ENCODE results near the gene EDC4.

Gene EDC4

GRCh38 chr16:67924140-67924906, 51.5 kb downstream of the EDC4 start:
- no peak for DNase-seq (ENCODE audit: low read depth)
- TF ChIP-seq CTCF (IDR thresholded peaks at IDR 0.05; ENCODE audit: control insufficient read depth, extremely low read depth, insufficient read depth): no peak
- no peak overlapping the region for H3K4me3 ChIP-seq (ENCODE audit: low read depth, low read length)

- DNase-seq (ENCODE audit: low read depth): peak; percentile 96
- TF ChIP-seq CTCF (IDR thresholded peaks at IDR 0.05; ENCODE audit: control insufficient read depth, extremely low read depth, insufficient read depth): 0 out of 2 replicates have a peak, but pooled peaks have one; percentile 0
- peak overlapping the region; percentile 34 for H3K4me3 ChIP-seq (ENCODE audit: low read depth, low read length)
Observed at GRCh38 chr16:67926181-67926750, 53.4 kb downstream of the EDC4 start.

- DNase-seq (ENCODE audit: low read depth): no peak
- TF ChIP-seq CTCF (IDR thresholded peaks at IDR 0.05; ENCODE audit: control insufficient read depth, extremely low read depth, insufficient read depth): no peak
- H3K4me3 ChIP-seq (ENCODE audit: low read depth, low read length): no peak overlapping the region
Observed at GRCh38 chr16:67927131-67927941, 54.5 kb downstream of the EDC4 start.

GRCh38 chr16:67928147-67928546, 55.3 kb downstream of the EDC4 start:
- DNase-seq (ENCODE audit: low read depth): no peak
- no peak for TF ChIP-seq CTCF (IDR thresholded peaks at IDR 0.05; ENCODE audit: control insufficient read depth, extremely low read depth, insufficient read depth)
- no peak overlapping the region for H3K4me3 ChIP-seq (ENCODE audit: low read depth, low read length)

- TF ChIP-seq CTCF (IDR thresholded peaks at IDR 0.05; ENCODE audit: control insufficient read depth, extremely low read depth, insufficient read depth): peak; percentile 99
- no peak for DNase-seq (ENCODE audit: low read depth)
- H3K4me3 ChIP-seq (ENCODE audit: low read depth, low read length): no peak overlapping the region
Observed at GRCh38 chr16:67928561-67929364, 55.9 kb downstream of the EDC4 start.

GRCh38 chr16:67930191-67930590, 57.3 kb downstream of the EDC4 start:
- no peak for TF ChIP-seq CTCF (IDR thresholded peaks at IDR 0.05; ENCODE audit: control insufficient read depth, extremely low read depth, insufficient read depth)
- no peak overlapping the region for H3K4me3 ChIP-seq (ENCODE audit: low read depth, low read length)
- no peak for DNase-seq (ENCODE audit: low read depth)

All from LNCaP clone FGC (cell line).